ENCODE measurements around the gene THSD8.

- TF ChIP-seq CTCF (IDR thresholded peaks at IDR 0.05; ENCODE audit: low read length) (no peak), EZH2phosphoT487 (IDR thresholded peaks at IDR 0.05; ENCODE audit: low read length) (no peak), EZH2 (optimal IDR thresholded peaks at IDR 0.05; ENCODE audit: low read depth, low read length) (no peak)
These were observed 42.3 kb downstream of the THSD8 start for GRCh38 chr19:12843999-12844732.
